Muscle layer of colon (tissue), 2 donors: ENCODE data around the gene DOK6.

Experiments
- H3K27ac ChIP-seq: one replicate; pipeline ENCODE4 v1.7.0; 2013; ENCODE audit warnings: low read depth, mild to moderate bottlenecking, low read length, moderate library complexity
- H3K27me3 ChIP-seq, 2 donors: one replicate each; pipeline ENCODE4 v1.7.0; 2013; ENCODE audit warnings: low read length in 2 of 2, mild to moderate bottlenecking in 2 of 2; ENCODE audit not compliant: insufficient read depth in 2 of 2, control insufficient read depth in 1 of 2
- H3K36me3 ChIP-seq: one replicate; pipeline ENCODE4 v1.7.0; 2013; ENCODE audit warnings: mild to moderate bottlenecking, low read length; ENCODE audit not compliant: insufficient read depth
- H3K4me1 ChIP-seq: one replicate; pipeline ENCODE4 v1.7.0; 2013; ENCODE audit warnings: mild to moderate bottlenecking, low read length; ENCODE audit not compliant: insufficient read depth
- H3K4me3 ChIP-seq, 2 donors: one replicate each; pipeline ENCODE4 v1.7.0; 2013; ENCODE audit warnings: low read length in 2 of 2, low read depth in 1 of 2, mild to moderate bottlenecking in 1 of 2, moderate library complexity in 1 of 2
- H3K9ac ChIP-seq: one replicate; pipeline ENCODE4 v1.7.0; 2013; ENCODE audit warnings: low read length
- H3K9me3 ChIP-seq: one replicate; pipeline ENCODE4 v1.7.0; 2013; ENCODE audit warnings: mild to moderate bottlenecking, low read length
- donor health status: abdominal sarcoma.
- donor health status: Adenocarcinoma of cecum.

DOK6 gene

GRCh38 chr18:69784815-69785214 is 384.1 kb downstream of the DOK6 start:
- no peaks in the 10 kb centered on the region for H3K36me3 ChIP-seq
- H3K9ac ChIP-seq = no peak overlapping the region
- H3K4me1 ChIP-seq = no peaks in the 10 kb centered on the region
- H3K27ac ChIP-seq = no peak overlapping the region
- H3K9me3 ChIP-seq = no peaks in the 10 kb centered on the region
- no peak overlapping the region for H3K4me3 ChIP-seq
- H3K27me3 ChIP-seq = no peaks in the 10 kb centered on the region

- H3K27me3 ChIP-seq = no peaks in the 10 kb centered on the region
- H3K9me3 ChIP-seq = no peaks in the 10 kb centered on the region
- H3K36me3 ChIP-seq = no peaks in the 10 kb centered on the region
- H3K4me3 ChIP-seq = no peak overlapping the region
- H3K4me1 ChIP-seq = no peaks in the 10 kb centered on the region
- no peak overlapping the region for H3K27ac ChIP-seq
- H3K9ac ChIP-seq = no peak overlapping the region
These were observed 384.8 kb downstream of the DOK6 start for GRCh38 chr18:69785466-69785865.

GRCh38 chr18:69786427-69786826 is 385.7 kb downstream of the DOK6 start:
- no peak overlapping the region for H3K9ac ChIP-seq
- no peaks in the 10 kb centered on the region for H3K27me3 ChIP-seq
- no peaks in the 10 kb centered on the region for H3K4me1 ChIP-seq
- no peak overlapping the region for H3K4me3 ChIP-seq
- H3K36me3 ChIP-seq = no peaks in the 10 kb centered on the region
- H3K27ac ChIP-seq = no peak overlapping the region
- H3K9me3 ChIP-seq = no peaks in the 10 kb centered on the region

- Histone ChIP-seq H3K9me3 (no peaks in the 10 kb centered on the region), H3K27me3 (no peaks in the 10 kb centered on the region), H3K4me1 (no peaks in the 10 kb centered on the region), H3K9ac (no peak overlapping the region), H3K36me3 (no peaks in the 10 kb centered on the region), H3K27ac (no peak overlapping the region), H3K4me3 (no peak overlapping the region)
These were observed 387.3 kb downstream of the DOK6 start for GRCh38 chr18:69787825-69788547.

DNA sequence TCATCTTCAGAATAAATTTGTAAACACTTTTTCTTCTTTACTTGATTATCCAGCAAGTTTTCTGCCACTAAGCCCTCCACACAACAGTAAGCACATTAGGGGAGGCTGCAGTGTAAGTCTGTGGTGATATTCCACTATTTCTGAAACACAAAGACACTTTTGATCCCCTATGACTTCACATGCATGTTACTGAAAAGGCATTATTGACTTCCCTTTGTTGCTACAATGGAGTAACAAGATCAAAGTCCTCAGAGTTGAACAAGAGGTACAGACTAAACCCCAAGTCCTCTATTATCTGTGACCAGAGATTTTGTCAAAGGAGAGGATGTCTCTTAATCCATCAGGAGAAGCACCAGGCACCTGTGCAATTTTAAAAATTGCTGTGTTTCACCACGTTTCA is 389.1 kb downstream of the DOK6 start:
- H3K9me3 ChIP-seq = no peaks in the 10 kb centered on the region
- H3K27ac ChIP-seq = no peak overlapping the region
- H3K4me3 ChIP-seq = no peak overlapping the region
- no peak overlapping the region for H3K9ac ChIP-seq
- no peaks in the 10 kb centered on the region for H3K27me3 ChIP-seq
- no peaks in the 10 kb centered on the region for H3K4me1 ChIP-seq
- H3K36me3 ChIP-seq = no peaks in the 10 kb centered on the region

GRCh38 chr18:69790649-69791048 is 390.0 kb downstream of the DOK6 start:
- no peak overlapping the region for H3K4me3 ChIP-seq
- H3K4me1 ChIP-seq = peaks cover 3% of the 10 kb centered on the region
- H3K27ac ChIP-seq = no peak overlapping the region
- no peaks in the 10 kb centered on the region for H3K9me3 ChIP-seq
- H3K9ac ChIP-seq = no peak overlapping the region
- H3K36me3 ChIP-seq = no peaks in the 10 kb centered on the region
- H3K27me3 ChIP-seq = no peaks in the 10 kb centered on the region

DNA sequence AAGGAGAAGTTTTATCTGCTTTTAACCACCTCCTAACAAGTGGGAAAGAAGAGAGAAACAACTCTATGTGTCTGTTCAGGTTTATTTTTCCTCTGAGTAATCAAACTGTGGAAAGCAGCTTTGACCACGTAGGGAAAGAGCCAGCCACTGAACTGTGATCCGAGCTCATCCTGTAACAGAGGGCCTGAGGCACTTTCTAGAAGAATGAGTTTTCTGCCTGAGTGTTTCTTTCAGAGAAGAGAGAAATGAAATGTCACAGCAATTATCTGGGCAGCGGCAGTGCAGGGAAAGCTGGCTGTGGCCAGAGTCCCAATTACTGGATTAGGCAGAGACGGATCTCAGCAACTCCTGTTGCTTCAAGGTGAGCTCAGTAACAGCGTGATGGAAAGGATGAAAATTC is 395.1 kb downstream of the DOK6 start:
- H3K27me3 ChIP-seq = no peaks in the 10 kb centered on the region
- peaks cover 6% of the 10 kb centered on the region for H3K4me1 ChIP-seq
- H3K9me3 ChIP-seq = no peaks in the 10 kb centered on the region
- H3K36me3 ChIP-seq = no peaks in the 10 kb centered on the region
- no peak overlapping the region for H3K27ac ChIP-seq
- H3K9ac ChIP-seq = no peak overlapping the region
- H3K4me3 ChIP-seq = no peak overlapping the region

GRCh38 chr18:69804776-69805501 is 404.3 kb downstream of the DOK6 start:
- Histone ChIP-seq H3K9ac (no peak overlapping the region), H3K4me3 (no peak overlapping the region), H3K27me3 (no peaks in the 10 kb centered on the region), H3K9me3 (no peaks in the 10 kb centered on the region), H3K4me1 (no peaks in the 10 kb centered on the region), H3K36me3 (no peaks in the 10 kb centered on the region), H3K27ac (no peak overlapping the region)

- Histone ChIP-seq H3K9me3 (no peaks in the 10 kb centered on the region), H3K9ac (no peak overlapping the region), H3K4me1 (no peaks in the 10 kb centered on the region), H3K27ac (no peak overlapping the region), H3K27me3 (no peaks in the 10 kb centered on the region), H3K4me3 (no peak overlapping the region), H3K36me3 (no peaks in the 10 kb centered on the region)
These were observed 407.7 kb downstream of the DOK6 start for GRCh38 chr18:69808399-69808798.

- no peaks in the 10 kb centered on the region for H3K9me3 ChIP-seq
- no peaks in the 10 kb centered on the region for H3K36me3 ChIP-seq
- H3K9ac ChIP-seq = no peak overlapping the region
- no peaks in the 10 kb centered on the region for H3K4me1 ChIP-seq
- no peak overlapping the region for H3K27ac ChIP-seq
- H3K4me3 ChIP-seq = no peak overlapping the region
- H3K27me3 ChIP-seq = no peaks in the 10 kb centered on the region
These were observed 412.9 kb downstream of the DOK6 start for GRCh38 chr18:69813559-69813958.

GRCh38 chr18:69814861-69815385 is 414.2 kb downstream of the DOK6 start:
- no peaks in the 10 kb centered on the region for H3K9me3 ChIP-seq
- no peak overlapping the region for H3K27ac ChIP-seq
- no peaks in the 10 kb centered on the region for H3K4me1 ChIP-seq
- H3K27me3 ChIP-seq = no peaks in the 10 kb centered on the region
- H3K36me3 ChIP-seq = no peaks in the 10 kb centered on the region
- no peak overlapping the region for H3K9ac ChIP-seq
- H3K4me3 ChIP-seq = no peak overlapping the region
